GM12878 (cell line): Measurements from ENCODE around the gene EXOSC10. TPM values are rescaled to one million over a fixed set of nuclear protein-coding genes. Genes with fewer than 3 reads are reported as not detected.
A peak's percentile ranks its signal among the peaks of the same experiment; 100 is the strongest.

ENCODE experiments used
- ATAC-seq: fragments of 200-7000 bp; cut with Tn5 transposase; 3 replicates; pipeline ENCODE4 v1.9.1; 2020; ENCODE audit warnings: mild to moderate bottlenecking, moderate library complexity
- BruUV-seq: library from RNA; stranded (reverse); fragments of 400-500 nt; replicated peaks from 2 replicates; lab custom pipeline; 2021; lab: Mats Ljungman, UMichigan
- CTCF ChIA-PET: fragments of 300-600 bp; sonication (Branson Sonifier 250); formaldehyde crosslinking; extraction: SDS; loops from one replicate; lab custom pipeline; 2021; ENCODE audit warnings: inconsistent platforms; lab: Yijun Ruan, JAX
- POLR2A ChIA-PET: fragments of 350-600 bp; formaldehyde crosslinking; extraction: SDS; loops from one replicate; lab custom pipeline; 2021; ENCODE audit warnings: inconsistent platforms; lab: Charles Lee
- RAD21 ChIA-PET: fragments of 300-600 bp; sonication (Branson Sonifier 250); formaldehyde crosslinking; loops from one replicate; lab custom pipeline; 2023; ENCODE audit warnings: antibody characterized with exemption; ENCODE audit not compliant: unreplicated experiment; lab: Charles Lee
- SMC1A ChIA-PET: fragments of 300-600 bp; sonication (Branson Sonifier 250); formaldehyde crosslinking; loops from one replicate; lab custom pipeline; 2023; ENCODE audit not compliant: unreplicated experiment, uncharacterized antibody; lab: Charles Lee
- DNase-seq: peaks from one replicate; pipeline ENCODE4 v3.0.0-alpha.2; 2011; ENCODE audit warnings: low read depth, low spot score
- FAIRE-seq: peaks from 3 replicates; lab custom pipeline; 2011; peaks lifted over from hg19 to GRCh38; lab: Jason Lieb, UNC
- H2AFZ ChIP-seq: 2 replicates; pipeline ENCODE4 v1.6.0; 2011; ENCODE audit warnings: low read depth, low read length, control low read depth; ENCODE audit not compliant: control insufficient read depth
- H3K27ac ChIP-seq: 2 replicates; pipeline ENCODE4 v1.5.1; 2011; ENCODE audit warnings: control low read depth; ENCODE audit not compliant: control insufficient read depth, insufficient read depth
- H3K27me3 ChIP-seq, 2 experiments: replicated peaks in 1 of 2; 2 replicates each; pipeline versions ENCODE4 v1.6.0 to v1.6.1; 2011; ENCODE audit warnings: low read length in 1 of 2; ENCODE audit not compliant: control insufficient read depth in 2 of 2, insufficient read depth in 2 of 2
- H3K36me3 ChIP-seq, 2 experiments: 2 replicates each; pipeline ENCODE4 v1.5.1; 2011; ENCODE audit warnings: low read length in 1 of 2; ENCODE audit not compliant: control insufficient read depth in 2 of 2, insufficient read depth in 2 of 2
- H3K4me1 ChIP-seq: 2 replicates; pipeline ENCODE4 v1.6.1; 2011; ENCODE audit warnings: mild to moderate bottlenecking, low read length, moderate library complexity, mixed read lengths; ENCODE audit not compliant: control insufficient read depth, insufficient read depth
- H3K4me2 ChIP-seq: 2 replicates; pipeline ENCODE4 v1.6.0; 2011; ENCODE audit warnings: control low read depth; ENCODE audit not compliant: control insufficient read depth, insufficient read depth
- H3K4me3 ChIP-seq: fragments of 200-600 bp; sonication (generic); 2 replicates; pipeline ENCODE4 v1.5.1; 2016
- H3K79me2 ChIP-seq: 2 replicates; pipeline ENCODE4 v1.6.0; 2011; ENCODE audit warnings: low read length; ENCODE audit not compliant: control insufficient read depth, insufficient read depth
- H3K9ac ChIP-seq: 2 replicates; pipeline ENCODE4 v1.8.0; 2011; ENCODE audit warnings: low read length, control low read depth, mixed read lengths; ENCODE audit not compliant: control insufficient read depth, insufficient read depth
- H3K9me3 ChIP-seq: replicated peaks from 3 replicates; pipeline ENCODE4 v1.5.1; 2011; ENCODE audit warnings: mild to moderate bottlenecking, low read length; ENCODE audit not compliant: control insufficient read depth, insufficient read depth
- H4K20me1 ChIP-seq: 2 replicates; pipeline ENCODE4 v1.6.0; 2011; ENCODE audit not compliant: control insufficient read depth, insufficient read depth
- ESRRA ChIP-seq: IDR thresholded peaks from 2 replicates; pipeline ENCODE4 v1.6.1; 2012; ENCODE audit warnings: mild to moderate bottlenecking, low read length, improper control_type of control experiment
- EZH2 ChIP-seq: IDR thresholded peaks from 2 replicates; pipeline ENCODE4 v1.6.1; 2012; ENCODE audit warnings: low read depth, mild to moderate bottlenecking, control low read depth, inconsistent platforms, low read length, borderline replicate concordance; ENCODE audit not compliant: control insufficient read depth
- NR2C1 ChIP-seq: fragments of 450-650 bp; IDR thresholded peaks from 2 replicates; pipeline ENCODE4 v1.6.1; 2017; ENCODE audit warnings: antibody characterized with exemption, mild to moderate bottlenecking, moderate library complexity
- PAX5 ChIP-seq: IDR thresholded peaks from 2 replicates; pipeline ENCODE4 v1.6.1; 2011; ENCODE audit warnings: low read depth, low read length, borderline replicate concordance
- PAX8 ChIP-seq: fragments of 450-650 bp; IDR thresholded peaks from 2 replicates; pipeline ENCODE4 v1.6.1; 2017; ENCODE audit warnings: mild to moderate bottlenecking, moderate library complexity
- RELA ChIP-seq: fragments of 450-650 bp; IDR thresholded peaks from 2 replicates; pipeline ENCODE4 v1.8.0; 2014; ENCODE audit warnings: borderline replicate concordance; ENCODE audit not compliant: partially characterized antibody
- TAF1 ChIP-seq: IDR thresholded peaks from 2 replicates; pipeline ENCODE4 v1.6.1; 2011; ENCODE audit warnings: mild to moderate bottlenecking, low read depth, low read length, borderline replicate concordance
- TCF3 ChIP-seq: IDR thresholded peaks from 2 replicates; pipeline ENCODE4 v1.6.1; 2012; ENCODE audit warnings: low read depth, mild to moderate bottlenecking, low read length, borderline replicate concordance; ENCODE audit not compliant: insufficient read depth
- ZNF274 ChIP-seq: IDR thresholded peaks from one replicate; pipeline ENCODE4 v1.8.0; 2011; ENCODE audit not compliant: insufficient read length, insufficient read depth
- WGBS: methylation state at CpG from one replicate; pipeline ENCODE4 v1.1.6; 2016; ENCODE audit warnings: low lambda C conversion rate; ENCODE audit not compliant: insufficient replicate concordance, insufficient coverage; ENCODE audit errors: missing lambda C conversion rate; 5-methylcytosine and 5-hydroxymethylcytosine counted together
- in situ Hi-C: fragments of 300-500 bp; cut with MboI; formaldehyde crosslinking; loops from 9 replicates; pipeline ENCODE4 v1.14.3; 2018; ENCODE audit warnings: mixed read lengths
- intact Hi-C: fragments of 100-400 bp; cut with micrococcal nuclease; formaldehyde crosslinking; loops from one replicate; pipeline ENCODE4 v1.14.2; 2022; ENCODE audit not compliant: unreplicated experiment
- polyA plus RNA-seq, 11 experiments: library from polyadenylated mRNA; depleted of rRNA in 4 of 11; unstranded in 6 of 11; stranded (reverse) in 5 of 11; fragments of >200 nt; fragmentation: Nextera tagmentation in 4 of 11; fragmentation: Illumina TruSeq in 1 of 11; extraction: Ambion mirVana in 4 of 11; extraction: Trizol in 1 of 11; gene quantifications; 1 replicate in 1 of 11; 2 replicates in 10 of 11; pipeline versions ENCODE4 v1.2.1 to v1.2.3, GENCODE V29; 2011 to 2016; ENCODE audit warnings: inconsistent platforms in 2 of 11, missing spikeins in 2 of 11, low read depth in 1 of 11
- total RNA-seq, 4 experiments: library from RNA; depleted of rRNA in 3 of 4; stranded (reverse); fragments of >200 nt in 3 of 4; fragmentation: Illumina TruSeq in 1 of 4; extraction: Trizol in 1 of 4; gene quantifications; 2 replicates each; pipeline versions ENCODE4 v1.2.1 to v1.2.3, GENCODE V29; 2013 to 2021
- TF ChIP-seq, protein P1 (sequence below): IDR thresholded peaks from 2 replicates; pipeline ENCODE4 v1.6.1; 2012; ENCODE audit warnings: low read depth, low read length, improper control_type of control experiment
- TF ChIP-seq, protein P2 (sequence below): fragments of 450-650 bp; IDR thresholded peaks from 2 replicates; pipeline ENCODE4 v1.6.1; 2014; ENCODE audit warnings: mild to moderate bottlenecking
- TF ChIP-seq, protein P3 (sequence below): IDR thresholded peaks from 2 replicates; pipeline ENCODE4 v1.6.1; 2011; ENCODE audit warnings: mild to moderate bottlenecking, low read depth, low read length, moderate library complexity; ENCODE audit not compliant: insufficient replicate concordance
- TF ChIP-seq, protein P4 (sequence below): IDR thresholded peaks from 2 replicates; pipeline ENCODE4 v1.6.1; 2011; ENCODE audit warnings: borderline replicate concordance, low read depth, mild to moderate bottlenecking, moderate library complexity, low read length; ENCODE audit not compliant: insufficient read depth, poor library complexity, severe bottlenecking
- TF ChIP-seq, protein P5 (sequence below): IDR thresholded peaks from 2 replicates; pipeline ENCODE4 v1.6.1; 2012; ENCODE audit warnings: low read depth, low read length, improper control_type of control experiment

Gene EXOSC10
- total and polyA plus RNA-seq, 10 of the 15 experiments (the other 5 are each of a cell fraction or from before 2014, with no cell fraction given): 16.2 to 86.5 (median 66.4) TPM

DNA sequence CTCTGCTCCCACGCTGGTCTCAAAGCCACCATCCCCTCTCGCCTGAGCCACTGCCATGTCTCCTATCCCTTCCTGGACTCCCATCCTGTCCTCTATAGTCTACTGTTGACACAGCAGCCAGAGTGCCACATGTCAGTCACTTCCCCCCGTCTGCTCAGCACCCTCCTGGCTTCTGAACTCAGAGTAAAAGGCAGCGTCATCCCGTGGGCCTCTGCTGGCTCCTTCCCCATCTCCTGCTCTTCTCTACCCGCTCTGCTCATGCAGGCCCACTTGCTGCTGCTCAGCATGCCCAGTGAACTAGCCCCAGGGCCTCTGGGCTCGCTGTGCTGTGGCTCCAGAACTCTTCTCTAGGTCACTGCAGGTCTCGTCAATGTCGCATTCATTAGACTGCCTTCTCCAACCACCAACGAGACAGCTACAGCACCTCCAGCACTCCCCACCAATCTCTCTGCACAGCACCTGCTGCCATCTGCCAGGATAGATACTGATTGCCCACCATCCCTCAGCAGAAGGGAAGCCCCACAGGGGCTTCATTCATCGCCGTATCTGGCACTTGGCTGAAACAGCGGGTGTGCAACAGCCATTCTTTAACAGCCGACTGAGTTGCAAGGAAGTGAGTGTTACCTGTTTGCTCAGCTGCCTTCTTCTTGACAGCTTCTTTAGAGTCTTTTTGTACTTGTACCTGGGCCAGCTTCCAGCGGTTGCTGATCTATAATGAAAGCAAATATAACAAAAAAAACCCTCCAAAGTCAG lies 28.0 kb downstream of the EXOSC10 start (continued):
- TF ChIP-seq EZH2 (no peak), ESRRA (no peak)

DNA sequence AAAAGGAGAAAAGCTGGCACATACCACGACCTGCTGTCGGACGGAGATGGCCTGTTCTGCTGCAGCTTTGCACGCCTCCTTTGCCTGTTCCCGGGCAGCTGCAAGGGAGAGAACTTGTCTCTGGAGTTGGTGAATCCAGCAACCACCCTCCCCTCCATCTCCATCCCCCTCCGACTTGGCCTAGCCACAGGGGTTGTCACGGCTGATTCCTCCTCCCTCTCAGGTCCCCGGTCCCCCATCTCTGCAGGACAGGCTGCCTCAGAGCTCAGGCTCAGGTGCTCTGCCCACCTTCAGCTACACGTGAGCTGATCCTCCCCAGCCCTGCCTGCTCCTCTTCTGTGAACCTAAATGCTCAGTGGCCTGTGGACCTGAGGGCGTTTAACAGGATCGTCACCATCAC lies 28.8 kb downstream of the EXOSC10 start:
- Histone ChIP-seq H3K79me2 (no peaks in the 10 kb centered on the region), H3K9ac (no peak overlapping the region), H2AFZ (no peak overlapping the region), H3K4me1 (peaks cover 13% of the 10 kb centered on the region), H4K20me1 (no peaks in the 10 kb centered on the region), H3K27ac (no peak overlapping the region), H3K36me3 (peaks cover 33 to 37% of the 10 kb centered on the region in 2 experiments), H3K27me3 (no peaks in the 10 kb centered on the region), H3K4me3 (no peak overlapping the region), H3K9me3 (no peaks in the 10 kb centered on the region), H3K4me2 (no peak overlapping the region)
- in situ Hi-C loops: no loop called here
- ChIA-PET CTCF (interaction anchor here (1.1 to 6.3 kb wide), 3 partner anchors 9 to 33 kb away, joined by 5 to 57 read pairs (median 8); partner anchors contain the start of gene SRM), POLR2A (interaction anchor here (0.9 to 1.1 kb wide), 2 partner anchors 10 to 108 kb away, joined by 3 read pairs; no protein-coding TSS in a partner anchor), SMC1A (interaction anchor here (1.3 to 2.7 kb wide), 3 partner anchors 9 to 34 kb away, joined by 3 to 11 read pairs (median 7); partner anchors contain the start of gene EXOSC10), RAD21 (interaction anchor here (4.6 kb wide), 1 partner anchor 33 kb away, joined by 52 read pairs; no protein-coding TSS in a partner anchor)
- FAIRE-seq (no peak), ATAC-seq (no peak), DNase-seq (no peak)
- intact Hi-C loops: no loop called here
- TSS peak; percentile 27 for BruUV-seq
- 98% methylated on average over 11 of the region's 11 CpGs for whole genome bisulfite sequencing
- TF ChIP-seq, protein P1, sequence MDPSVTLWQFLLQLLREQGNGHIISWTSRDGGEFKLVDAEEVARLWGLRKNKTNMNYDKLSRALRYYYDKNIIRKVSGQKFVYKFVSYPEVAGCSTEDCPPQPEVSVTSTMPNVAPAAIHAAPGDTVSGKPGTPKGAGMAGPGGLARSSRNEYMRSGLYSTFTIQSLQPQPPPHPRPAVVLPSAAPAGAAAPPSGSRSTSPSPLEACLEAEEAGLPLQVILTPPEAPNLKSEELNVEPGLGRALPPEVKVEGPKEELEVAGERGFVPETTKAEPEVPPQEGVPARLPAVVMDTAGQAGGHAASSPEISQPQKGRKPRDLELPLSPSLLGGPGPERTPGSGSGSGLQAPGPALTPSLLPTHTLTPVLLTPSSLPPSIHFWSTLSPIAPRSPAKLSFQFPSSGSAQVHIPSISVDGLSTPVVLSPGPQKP: no peak
- TF ChIP-seq PAX8 (no peak), RELA (no peak), NR2C1 (no peak), TAF1 (no peak), PAX5 (no peak), TCF3 (no peak), ZNF274 (no peak)
- TF ChIP-seq, protein P2, sequence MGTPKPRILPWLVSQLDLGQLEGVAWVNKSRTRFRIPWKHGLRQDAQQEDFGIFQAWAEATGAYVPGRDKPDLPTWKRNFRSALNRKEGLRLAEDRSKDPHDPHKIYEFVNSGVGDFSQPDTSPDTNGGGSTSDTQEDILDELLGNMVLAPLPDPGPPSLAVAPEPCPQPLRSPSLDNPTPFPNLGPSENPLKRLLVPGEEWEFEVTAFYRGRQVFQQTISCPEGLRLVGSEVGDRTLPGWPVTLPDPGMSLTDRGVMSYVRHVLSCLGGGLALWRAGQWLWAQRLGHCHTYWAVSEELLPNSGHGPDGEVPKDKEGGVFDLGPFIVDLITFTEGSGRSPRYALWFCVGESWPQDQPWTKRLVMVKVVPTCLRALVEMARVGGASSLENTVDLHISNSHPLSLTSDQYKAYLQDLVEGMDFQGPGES: no peak
- TF ChIP-seq, protein P3, sequence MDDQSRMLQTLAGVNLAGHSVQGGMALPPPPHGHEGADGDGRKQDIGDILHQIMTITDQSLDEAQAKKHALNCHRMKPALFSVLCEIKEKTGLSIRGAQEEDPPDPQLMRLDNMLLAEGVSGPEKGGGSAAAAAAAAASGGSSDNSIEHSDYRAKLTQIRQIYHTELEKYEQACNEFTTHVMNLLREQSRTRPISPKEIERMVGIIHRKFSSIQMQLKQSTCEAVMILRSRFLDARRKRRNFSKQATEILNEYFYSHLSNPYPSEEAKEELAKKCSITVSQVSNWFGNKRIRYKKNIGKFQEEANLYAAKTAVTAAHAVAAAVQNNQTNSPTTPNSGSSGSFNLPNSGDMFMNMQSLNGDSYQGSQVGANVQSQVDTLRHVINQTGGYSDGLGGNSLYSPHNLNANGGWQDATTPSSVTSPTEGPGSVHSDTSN: no peak
- TF ChIP-seq, protein P4, sequence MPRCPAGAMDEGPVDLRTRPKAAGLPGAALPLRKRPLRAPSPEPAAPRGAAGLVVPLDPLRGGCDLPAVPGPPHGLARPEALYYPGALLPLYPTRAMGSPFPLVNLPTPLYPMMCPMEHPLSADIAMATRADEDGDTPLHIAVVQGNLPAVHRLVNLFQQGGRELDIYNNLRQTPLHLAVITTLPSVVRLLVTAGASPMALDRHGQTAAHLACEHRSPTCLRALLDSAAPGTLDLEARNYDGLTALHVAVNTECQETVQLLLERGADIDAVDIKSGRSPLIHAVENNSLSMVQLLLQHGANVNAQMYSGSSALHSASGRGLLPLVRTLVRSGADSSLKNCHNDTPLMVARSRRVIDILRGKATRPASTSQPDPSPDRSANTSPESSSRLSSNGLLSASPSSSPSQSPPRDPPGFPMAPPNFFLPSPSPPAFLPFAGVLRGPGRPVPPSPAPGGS: no peak
- TF ChIP-seq, protein P5, sequence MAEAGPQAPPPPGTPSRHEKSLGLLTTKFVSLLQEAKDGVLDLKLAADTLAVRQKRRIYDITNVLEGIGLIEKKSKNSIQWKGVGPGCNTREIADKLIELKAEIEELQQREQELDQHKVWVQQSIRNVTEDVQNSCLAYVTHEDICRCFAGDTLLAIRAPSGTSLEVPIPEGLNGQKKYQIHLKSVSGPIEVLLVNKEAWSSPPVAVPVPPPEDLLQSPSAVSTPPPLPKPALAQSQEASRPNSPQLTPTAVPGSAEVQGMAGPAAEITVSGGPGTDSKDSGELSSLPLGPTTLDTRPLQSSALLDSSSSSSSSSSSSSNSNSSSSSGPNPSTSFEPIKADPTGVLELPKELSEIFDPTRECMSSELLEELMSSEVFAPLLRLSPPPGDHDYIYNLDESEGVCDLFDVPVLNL: no peak
